K562 (cell line): ENCODE data around the gene SETD4. TPM values are rescaled to one million over a fixed set of nuclear protein-coding genes. Genes with fewer than 3 reads are reported as not detected.

Experiments used
- BACH1 ChIP-seq: fragments of 200-800 bp; sonication (Bioruptor generic); IDR thresholded peaks from 2 replicates; pipeline ENCODE4 v1.6.1; 2016; ENCODE audit warnings: missing genetic modification characterization, missing compliant biosample characterization
- CC2D1A ChIP-seq: fragments of 450-650 bp; IDR thresholded peaks from 2 replicates; pipeline ENCODE4 v1.6.1; 2017; ENCODE audit warnings: mild to moderate bottlenecking
- FOXK2 ChIP-seq, 2 experiments: fragments of 450-650 bp; IDR thresholded peaks in 1 of 2; conservative IDR thresholded peaks in 1 of 2; 2 replicates each; pipeline ENCODE4 v1.6.1; 2016; ENCODE audit warnings: low read depth in 2 of 2, mild to moderate bottlenecking in 1 of 2
- L3MBTL2 ChIP-seq: fragments of 450-650 bp; IDR thresholded peaks from 2 replicates; pipeline ENCODE4 v1.6.1; 2016; ENCODE audit warnings: mild to moderate bottlenecking, moderate library complexity
- SMAD2 ChIP-seq: fragments of 150-350 bp; IDR thresholded peaks from 2 replicates; pipeline ENCODE4 v1.6.1; 2014; ENCODE audit warnings: low read depth, mild to moderate bottlenecking, low read length
- STAT5A ChIP-seq: IDR thresholded peaks from 2 replicates; pipeline ENCODE4 v1.6.1; 2012; ENCODE audit warnings: low read length, inconsistent platforms, borderline replicate concordance
- ZNF436 ChIP-seq: fragments of 250-450, 450-650 bp; sonication (Bioruptor Pico); formaldehyde crosslinking; IDR thresholded peaks from 2 replicates; pipeline ENCODE4 v1.7.0; 2020; ENCODE audit warnings: mild to moderate bottlenecking
- ZNF75A ChIP-seq: fragments of 450-650 bp; formaldehyde crosslinking; IDR thresholded peaks from 2 replicates; pipeline ENCODE4 v1.4.0; 2020; ENCODE audit warnings: mild to moderate bottlenecking
- ZNF778 ChIP-seq: fragments of 450-650 bp; formaldehyde crosslinking; IDR thresholded peaks from 2 replicates; pipeline ENCODE4 v1.4.0; 2020; ENCODE audit warnings: mild to moderate bottlenecking, moderate library complexity
- polyA plus RNA-seq, 8 experiments: library from polyadenylated mRNA; depleted of rRNA in 4 of 8; stranded (reverse) in 5 of 8; unstranded in 3 of 8; fragments of >200 nt; fragmentation: Nextera tagmentation in 2 of 8; fragmentation: Illumina TruSeq in 1 of 8; extraction: Ambion mirVana in 2 of 8; extraction: Trizol in 1 of 8; gene quantifications; 2 replicates each; pipeline versions ENCODE4 v1.2.1 to v1.2.3, GENCODE V29; 2011 to 2014; ENCODE audit warnings: inconsistent platforms in 1 of 8, missing spikeins in 1 of 8
- total RNA-seq, 7 experiments: library from RNA; depleted of rRNA in 6 of 7; stranded (reverse); fragments of >200 nt in 6 of 7; fragmentation: Illumina TruSeq in 2 of 7; extraction: Trizol in 2 of 7; gene quantifications; 2 replicates each; pipeline versions ENCODE4 v1.2.1 to v1.2.3, GENCODE V29; 2011 to 2021; ENCODE audit warnings: low replicate concordance in 1 of 7
- TF ChIP-seq, protein P1 (sequence below): sonication (generic); IDR thresholded peaks from 2 replicates; pipeline ENCODE4 v1.6.1; 2016
- TF ChIP-seq, protein P2 (sequence below): fragments of 250-450 bp; sonication (Bioruptor Pico); IDR thresholded peaks from 2 replicates; pipeline ENCODE4 v1.5.0; 2022; ENCODE audit warnings: mild to moderate bottlenecking

Gene SETD4
- total and polyA plus RNA-seq, 9 of the 15 experiments (the other 6 are each of a cell fraction or from before 2014, with no cell fraction given), result 16.1 to 51.3 (median 25.7) TPM

DNA sequence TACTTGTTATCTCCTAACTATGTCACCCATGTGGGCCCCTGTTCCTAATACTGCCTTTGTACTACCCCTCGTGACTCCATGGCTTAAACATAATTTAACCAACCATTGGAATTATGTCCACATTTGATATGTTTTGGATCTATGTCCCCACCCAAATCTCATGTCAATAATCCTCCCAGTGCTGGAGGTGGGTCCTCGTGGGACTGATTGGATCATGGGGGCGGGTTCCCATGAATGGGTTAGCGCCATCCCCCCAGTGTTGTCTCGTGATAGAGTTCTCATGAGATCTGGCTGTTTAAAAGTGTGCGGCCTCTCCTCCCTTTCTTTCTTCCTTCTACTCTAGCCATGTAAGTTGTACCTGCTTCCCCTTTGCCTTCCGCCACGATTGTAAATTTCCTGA lies 19.3 kb upstream of the SETD4 start (continued):
- TF ChIP-seq, protein P1, sequence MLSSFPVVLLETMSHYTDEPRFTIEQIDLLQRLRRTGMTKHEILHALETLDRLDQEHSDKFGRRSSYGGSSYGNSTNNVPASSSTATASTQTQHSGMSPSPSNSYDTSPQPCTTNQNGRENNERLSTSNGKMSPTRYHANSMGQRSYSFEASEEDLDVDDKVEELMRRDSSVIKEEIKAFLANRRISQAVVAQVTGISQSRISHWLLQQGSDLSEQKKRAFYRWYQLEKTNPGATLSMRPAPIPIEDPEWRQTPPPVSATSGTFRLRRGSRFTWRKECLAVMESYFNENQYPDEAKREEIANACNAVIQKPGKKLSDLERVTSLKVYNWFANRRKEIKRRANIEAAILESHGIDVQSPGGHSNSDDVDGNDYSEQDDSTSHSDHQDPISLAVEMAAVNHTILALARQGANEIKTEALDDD, result no peak
- TF ChIP-seq SMAD2 (no peak), CC2D1A (peak; percentile 66; the same call in 1 of the 2 replicates), STAT5A (no peak), ZNF436 (CRISPR knock-in tag) (no peak), FOXK2 (conservative IDR thresholded peaks at IDR 0.05 in 1 of 2, IDR thresholded peaks at IDR 0.05 in 1 of 2; ENCODE audit: low read depth in 2 of 2) (no peak; a peak in 1 of 4 replicates), L3MBTL2 (no peak), ZNF75A (CRISPR knock-in tag) (no peak), BACH1 (tag) (peak; percentile 7; the same call in 1 of the 2 replicates), ZNF778 (CRISPR knock-in tag) (no peak)
- TF ChIP-seq, protein P2, sequence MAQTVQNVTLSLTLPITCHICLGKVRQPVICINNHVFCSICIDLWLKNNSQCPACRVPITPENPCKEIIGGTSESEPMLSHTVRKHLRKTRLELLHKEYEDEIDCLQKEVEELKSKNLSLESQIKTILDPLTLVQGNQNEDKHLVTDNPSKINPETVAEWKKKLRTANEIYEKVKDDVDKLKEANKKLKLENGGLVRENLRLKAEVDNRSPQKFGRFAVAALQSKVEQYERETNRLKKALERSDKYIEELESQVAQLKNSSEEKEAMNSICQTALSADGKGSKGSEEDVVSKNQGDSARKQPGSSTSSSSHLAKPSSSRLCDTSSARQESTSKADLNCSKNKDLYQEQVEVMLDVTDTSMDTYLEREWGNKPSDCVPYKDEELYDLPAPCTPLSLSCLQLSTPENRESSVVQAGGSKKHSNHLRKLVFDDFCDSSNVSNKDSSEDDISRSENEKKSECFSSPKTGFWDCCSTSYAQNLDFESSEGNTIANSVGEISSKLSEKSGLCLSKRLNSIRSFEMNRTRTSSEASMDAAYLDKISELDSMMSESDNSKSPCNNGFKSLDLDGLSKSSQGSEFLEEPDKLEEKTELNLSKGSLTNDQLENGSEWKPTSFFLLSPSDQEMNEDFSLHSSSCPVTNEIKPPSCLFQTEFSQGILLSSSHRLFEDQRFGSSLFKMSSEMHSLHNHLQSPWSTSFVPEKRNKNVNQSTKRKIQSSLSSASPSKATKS (CRISPR knock-in tag), result no peak
